Activated T-cell treated with anti-CD3 and anti-CD28 coated beads for 48 hours (primary cell): ENCODE results near the gene CACNG7.
"Not testable (repeated sequence)": the region's sequence is repeated elsewhere in the genome, so short reads cannot be mapped to it uniquely, and the experiment has no call there.

Source experiments
- DNase-seq: peaks from one replicate; pipeline ENCODE4 v3.0.0-alpha.2; 2020; ENCODE audit warnings: low read depth

The CACNG7 gene, protein sequence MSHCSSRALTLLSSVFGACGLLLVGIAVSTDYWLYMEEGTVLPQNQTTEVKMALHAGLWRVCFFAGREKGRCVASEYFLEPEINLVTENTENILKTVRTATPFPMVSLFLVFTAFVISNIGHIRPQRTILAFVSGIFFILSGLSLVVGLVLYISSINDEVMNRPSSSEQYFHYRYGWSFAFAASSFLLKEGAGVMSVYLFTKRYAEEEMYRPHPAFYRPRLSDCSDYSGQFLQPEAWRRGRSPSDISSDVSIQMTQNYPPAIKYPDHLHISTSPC

GRCh38 chr19:53908935-53909415 is at the start of gene CACNG7:
Gene CACNG7, plus strand, starts transcription at chr19:53909278. Its CDS starts 3,554 bp downstream, at chr19:53912832.
- no peak for DNase-seq

- DNase-seq, result no peak
These were observed 44.7 kb upstream of the CACNG7 start for GRCh38 chr19:53864308-53864836.

DNA sequence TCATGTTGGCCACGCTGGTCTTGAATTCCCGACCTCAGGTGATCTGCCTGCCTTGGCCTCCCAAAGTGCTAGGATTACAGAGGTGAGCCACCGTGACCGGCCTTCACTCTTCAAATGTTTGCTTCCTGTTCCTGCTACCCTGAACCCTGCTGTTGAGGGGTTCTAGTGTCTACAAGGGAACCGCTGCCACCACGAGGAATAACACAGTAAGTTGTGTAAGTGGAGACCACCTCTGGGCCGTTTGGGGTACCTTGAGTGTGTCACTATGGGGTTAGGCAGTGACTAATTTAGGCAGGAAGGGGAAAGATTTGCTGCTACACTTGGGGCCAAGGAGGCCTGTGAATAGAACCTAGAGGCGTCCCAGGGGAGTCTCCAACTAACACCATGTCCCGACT is 43.6 kb upstream of the CACNG7 start:
- no peak for DNase-seq

DNA sequence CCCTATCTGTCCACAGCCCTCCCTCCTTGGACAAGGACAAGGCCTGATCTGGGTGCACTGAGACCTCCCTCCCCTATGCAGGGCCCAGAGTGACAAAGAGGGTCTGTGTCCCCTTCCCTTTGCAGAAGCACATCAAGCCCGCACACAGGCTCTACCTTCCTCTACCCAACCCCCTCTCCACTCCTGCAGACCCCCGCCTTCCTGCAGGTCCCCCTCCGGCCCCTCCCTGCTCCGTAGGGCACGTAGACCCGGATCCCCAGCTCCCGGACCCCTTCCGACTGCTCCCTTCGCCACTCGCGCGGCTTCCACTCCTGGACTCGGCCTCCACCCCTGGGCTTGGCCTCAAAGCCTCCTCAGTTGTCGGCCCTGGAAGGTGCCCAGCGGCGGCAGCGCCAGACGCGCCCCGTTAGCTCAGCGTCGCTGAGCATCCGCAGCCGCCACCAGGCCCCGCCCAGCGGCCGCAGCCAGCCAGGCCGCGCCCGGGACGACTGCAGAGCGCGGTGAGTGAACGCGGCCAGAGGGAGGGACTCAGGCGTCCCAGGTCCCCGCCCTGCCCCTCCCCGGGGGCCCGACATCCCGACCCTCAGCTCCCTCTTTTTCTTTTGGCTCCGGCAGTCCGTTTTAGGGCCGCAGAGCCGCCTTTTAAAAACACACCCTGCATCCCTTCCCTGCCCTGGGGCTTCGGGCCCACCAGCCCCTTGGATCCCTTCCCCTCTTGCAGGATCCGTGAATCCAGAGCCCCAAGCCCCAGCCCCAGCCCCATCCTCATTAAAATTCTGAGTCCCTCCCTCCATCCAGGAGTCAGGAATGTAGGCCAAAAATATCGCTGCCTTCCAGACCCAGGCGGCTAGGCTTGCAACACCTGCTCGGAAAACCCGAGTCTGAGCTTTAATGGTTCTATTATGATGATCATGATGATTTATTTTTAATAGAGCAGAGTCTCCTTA is 42.9 kb upstream of the CACNG7 start:
- peak; percentile 64 for DNase-seq

DNA sequence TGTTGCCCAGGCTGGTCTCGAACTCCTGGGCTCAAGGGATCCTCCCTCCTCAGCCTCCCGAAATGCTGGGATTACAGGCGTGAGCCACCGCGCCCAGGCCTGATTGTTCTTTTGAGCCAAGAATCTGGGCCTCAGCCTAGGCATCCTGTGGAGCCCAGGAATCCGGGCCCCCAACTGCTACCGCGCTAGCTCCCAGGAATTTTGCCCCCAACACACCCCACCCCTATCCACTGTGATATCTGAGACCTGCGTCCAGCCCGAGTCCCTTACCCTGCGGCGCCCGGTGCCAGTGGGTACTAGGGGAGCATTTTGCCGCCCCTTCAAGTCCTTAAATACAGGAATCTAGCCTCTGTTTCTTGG is 42.2 kb upstream of the CACNG7 start:
- no peak for DNase-seq

DNA sequence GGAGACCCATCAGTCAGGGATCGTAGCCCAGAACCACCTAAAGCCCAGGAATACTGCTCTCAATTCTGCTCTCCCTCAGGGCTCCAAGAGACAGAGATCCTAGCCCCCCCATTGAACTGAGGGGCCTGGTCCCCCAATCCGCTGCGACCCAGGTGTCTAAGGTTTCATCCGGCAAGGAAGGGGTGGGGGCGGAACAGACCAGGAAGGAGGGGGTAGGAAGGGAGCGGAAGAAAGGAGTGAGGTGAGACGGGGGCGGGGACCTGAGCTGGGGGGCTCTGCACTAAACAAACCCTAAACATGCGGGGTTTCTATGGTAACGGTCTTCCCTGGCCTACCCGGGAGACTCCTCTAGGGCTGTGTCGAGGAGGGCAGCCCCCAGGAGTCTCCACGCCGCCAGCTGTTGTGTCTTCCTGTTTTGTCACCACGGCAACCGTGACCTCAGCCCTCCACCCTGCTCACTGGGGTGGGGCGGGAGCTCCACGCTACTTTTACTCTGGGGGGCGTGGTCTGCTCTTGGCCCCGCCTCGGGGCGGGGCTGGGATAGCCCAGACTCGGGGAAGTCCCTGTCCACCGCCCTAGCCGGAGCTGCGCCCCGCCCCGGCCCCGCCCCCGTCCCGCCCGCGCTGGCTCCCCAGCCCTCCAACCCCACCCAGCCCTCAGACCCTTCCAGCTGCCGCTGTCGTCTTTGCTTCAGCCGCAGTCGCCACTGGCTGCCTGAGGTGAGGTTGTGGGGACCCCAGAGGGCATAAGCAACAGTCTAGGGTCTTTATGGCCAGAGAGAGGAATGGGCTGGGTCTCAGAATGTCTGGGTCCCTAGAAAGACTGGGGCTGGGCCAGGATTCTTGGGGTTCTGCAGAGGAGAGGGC is 41.6 kb upstream of the CACNG7 start, which contains the start of gene MYADM:
Gene MYADM, plus strand, starts transcription at position 659 of the 866 bp plus-strand sequence. CDS start 5,647 bp downstream, outside the sequence.
- peak; percentile 99 for DNase-seq

- no peak for DNase-seq
These were observed 40.8 kb upstream of the CACNG7 start for GRCh38 chr19:53868091-53868891.

DNA sequence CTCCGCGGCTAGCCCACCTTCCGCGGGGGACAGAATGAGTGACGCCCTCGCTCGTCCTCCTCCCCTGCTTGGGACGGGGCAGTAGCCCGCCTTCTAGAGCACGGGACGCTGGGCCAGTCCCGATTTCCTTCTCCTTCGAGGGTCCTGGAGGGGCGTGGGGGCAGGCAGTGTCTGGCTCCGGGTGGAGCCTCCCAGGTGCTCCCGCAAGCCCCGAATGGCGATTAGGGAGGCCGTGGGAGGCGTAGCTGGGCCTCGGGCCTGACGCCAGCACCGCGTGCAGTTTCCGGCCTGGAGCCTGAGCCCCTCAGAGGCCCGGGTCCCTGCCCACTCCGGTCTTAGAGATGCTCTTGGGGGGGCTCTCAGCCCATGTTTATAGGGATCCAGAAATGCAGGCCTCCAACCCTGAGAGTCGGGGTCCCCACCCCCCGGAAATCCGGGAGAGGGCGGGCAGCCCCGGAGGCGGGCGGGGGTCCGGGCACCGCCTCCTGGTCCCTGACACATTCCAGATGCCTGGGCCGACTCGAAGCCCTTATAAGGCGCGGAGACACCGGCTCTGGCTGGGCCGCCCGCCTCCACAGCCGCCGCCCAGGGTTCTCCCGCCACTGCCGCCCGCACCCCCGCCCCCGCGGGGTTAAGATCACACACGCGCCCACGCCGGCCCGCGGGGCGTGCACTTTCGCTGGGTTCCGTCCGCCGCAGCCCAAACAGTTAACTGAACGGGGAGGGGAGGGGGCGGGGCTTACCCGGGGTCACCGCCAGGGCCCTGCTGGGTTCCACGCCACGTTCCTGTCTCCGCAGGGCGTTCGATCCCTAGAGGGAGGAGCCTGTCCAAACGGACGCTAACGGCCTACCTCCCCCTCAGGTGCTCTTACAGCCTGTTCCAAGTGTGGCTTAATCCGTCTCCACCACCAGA is 39.9 kb upstream of the CACNG7 start:
- peak; percentile 81 for DNase-seq

GRCh38 chr19:53869805-53870484 is 39.1 kb upstream of the CACNG7 start:
- not testable (repeated sequence) for DNase-seq

GRCh38 chr19:53870485-53870844 is 38.6 kb upstream of the CACNG7 start:
- no peak for DNase-seq

DNA sequence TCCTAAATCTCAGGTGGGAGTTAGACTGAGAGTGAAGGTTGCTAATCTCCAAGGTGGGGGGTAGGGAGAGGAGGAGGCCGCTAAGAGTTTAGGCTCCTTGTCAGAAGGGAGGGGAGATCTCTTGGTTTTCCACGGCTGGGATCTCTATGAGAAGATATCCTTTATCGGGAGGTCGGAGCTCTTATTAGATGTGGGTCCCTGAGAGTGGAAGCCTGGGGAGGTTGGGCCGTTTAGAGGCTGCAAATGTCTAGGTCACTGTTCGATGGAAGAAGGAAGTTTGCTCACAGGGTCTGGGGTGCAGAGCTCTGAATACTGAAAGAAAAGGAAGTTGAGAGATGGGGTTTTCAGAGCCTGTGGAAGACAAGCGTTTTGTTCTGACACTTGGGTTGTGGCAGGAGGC is 37.6 kb upstream of the CACNG7 start:
- no peak for DNase-seq

GRCh38 chr19:53872762-53873161 is 36.3 kb upstream of the CACNG7 start:
- DNase-seq, result no peak

GRCh38 chr19:53873773-53874605 is 35.1 kb upstream of the CACNG7 start:
- DNase-seq, result no peak

DNA sequence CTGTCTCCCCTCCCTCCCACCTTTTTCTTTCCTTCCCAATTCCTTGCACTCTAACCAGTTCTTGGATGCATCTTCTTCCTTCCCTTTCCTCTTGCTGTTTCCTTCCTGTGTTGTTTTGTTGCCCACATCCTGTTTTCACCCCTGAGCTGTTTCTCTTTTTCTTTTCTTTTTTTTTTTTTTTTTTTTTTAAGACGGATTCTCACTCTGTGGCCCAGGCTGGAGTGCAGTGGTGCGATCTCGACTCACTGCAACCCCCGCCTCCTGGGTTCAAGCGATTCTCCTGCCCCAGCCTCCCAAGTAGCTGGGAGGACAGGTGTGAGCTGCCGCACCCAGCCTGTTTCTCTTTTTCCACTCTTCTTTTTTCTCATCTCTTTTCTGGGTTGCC is 34.5 kb upstream of the CACNG7 start:
- DNase-seq, result no peak

- no peak for DNase-seq
These were observed 33.3 kb upstream of the CACNG7 start for GRCh38 chr19:53875602-53876325.

- no peak for DNase-seq
These were observed 32.3 kb upstream of the CACNG7 start for GRCh38 chr19:53876651-53877224.

DNA sequence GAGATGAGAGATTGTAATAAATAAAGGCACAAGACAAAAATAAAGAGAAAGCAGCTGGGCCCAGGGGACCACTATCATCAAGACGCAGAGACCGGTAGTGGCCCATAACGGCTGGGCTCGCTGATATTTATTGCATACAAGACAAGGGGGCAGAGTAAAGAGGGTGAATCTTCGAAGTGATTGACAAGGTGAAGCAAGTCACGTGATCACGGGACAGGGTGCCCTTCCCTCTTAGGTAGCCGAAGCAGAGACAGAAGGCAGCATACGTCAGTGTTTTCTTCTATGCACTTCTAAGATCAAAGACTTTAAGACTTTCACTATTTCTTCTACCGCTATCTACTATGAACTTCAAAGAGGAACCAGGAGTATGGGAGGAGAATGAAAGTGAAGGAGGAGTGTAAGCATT is 31.7 kb upstream of the CACNG7 start:
- DNase-seq, result no peak
